ENCODE measurements around the gene ELF2. TPM values are rescaled to one million over a fixed set of nuclear protein-coding genes. Genes with fewer than 3 reads are reported as not detected.

The ELF2 gene
- total and polyA plus RNA-seq, 2 of the 8 experiments (the other 6 are each of a cell fraction or from before 2014, with no cell fraction given): 21.1 to 44.3 TPM

- Histone ChIP-seq H3K23ac (ENCODE audit: insufficient read length) (no peak overlapping the region), H3K27ac (ENCODE audit: low read depth, low read length) (no peak overlapping the region; the same call in 1 of the 2 replicates), H3K9me3 (ENCODE audit: insufficient read depth in 2 of 2, low read depth in 1 of 2, low read length in 1 of 2) (no peaks in the 10 kb centered on the region; a peak in 1 of 4 replicates), H2AFZ (ENCODE audit: low read length) (no peak overlapping the region), H4K5ac (ENCODE audit: insufficient read length, low read depth, low read length) (peak overlapping the region; percentile 71), H3K4me3 (ENCODE audit: extremely low read depth in 1 of 4, insufficient read depth in 2 of 4, low read depth in 3 of 4, low read length in 4 of 4) (no peak overlapping the region), H2BK15ac (ENCODE audit: low read length) (no peak overlapping the region), H4K8ac (ENCODE audit: extremely low read depth, insufficient read depth, low read length) (no peak overlapping the region), H3K36me3 (ENCODE audit: control insufficient read depth in 2 of 4, insufficient read depth in 4 of 4, low read length in 3 of 4) (no peaks in the 10 kb centered on the region), H3K79me1 (ENCODE audit: low read depth, low read length) (peaks cover 6% of the 10 kb centered on the region), H3K4me2 (ENCODE audit: insufficient read depth in 1 of 2, low read depth in 2 of 2, low read length in 2 of 2) (no peak overlapping the region), H2BK5ac (ENCODE audit: low read depth, low read length) (no peak overlapping the region), H3K79me2 (ENCODE audit: control insufficient read depth in 1 of 2, insufficient read depth in 2 of 2, low read length in 2 of 2) (peaks cover 32 to 95% of the 10 kb centered on the region in 2 experiments), H3K56ac (replicated peaks; ENCODE audit: insufficient read length, low read depth, low read length) (no peak overlapping the region), H2AK5ac (ENCODE audit: low read depth, low read length) (no peak overlapping the region), H2BK20ac (ENCODE audit: low read length) (no peak overlapping the region), H4K20me1 (replicated peaks in 1 of 2; ENCODE audit: control insufficient read depth in 1 of 2, insufficient read depth in 2 of 2, low read length in 2 of 2) (peaks cover 19 to 24% of the 10 kb centered on the region in 2 experiments), H4K91ac (replicated peaks; ENCODE audit: insufficient read length, low read length) (no peak overlapping the region), H2BK120ac (replicated peaks; ENCODE audit: low read depth, low read length) (no peak overlapping the region), H3K4ac (replicated peaks; ENCODE audit: insufficient read length, low read depth, low read length) (no peak overlapping the region), H3K4me1 (replicated peaks in 1 of 4; ENCODE audit: control insufficient read depth in 3 of 4, insufficient read depth in 4 of 4, low read length in 3 of 4) (peaks cover 0 to 6% (median 3%) of the 10 kb centered on the region in 4 experiments; a peak in 4 of 7 replicates), H3K14ac (ENCODE audit: insufficient read length) (no peak overlapping the region), H3K23me2 (ENCODE audit: low read depth, low read length) (no peaks in the 10 kb centered on the region), H3K27me3 (replicated peaks in 1 of 4; ENCODE audit: control insufficient read depth in 3 of 4, extremely low read depth in 1 of 4, insufficient read depth in 3 of 4, low read length in 3 of 4) (no peaks in the 10 kb centered on the region), H2BK12ac (ENCODE audit: low read depth, low read length) (no peak overlapping the region), H3K9ac (replicated peaks in 1 of 4; ENCODE audit: extremely low read depth in 1 of 4, low read depth in 3 of 4, low read length in 3 of 4) (no peak overlapping the region), H3K18ac (ENCODE audit: extremely low read depth, low read length) (no peak overlapping the region)
- WGBS, 2 experiments (ENCODE audit: extremely low coverage in 1 of 2, insufficient coverage in 1 of 2, insufficient read length in 1 of 2, insufficient replicate concordance in 2 of 2, low coverage in 1 of 2, low lambda C conversion rate in 2 of 2, missing lambda C conversion rate in 1 of 2): 67% methylated on average over 13 of the region's 14 CpGs; no CpG with 5 or more reads in 1 of the 2 experiments
- FAIRE-seq (peak; percentile 81), DNase-seq (ENCODE audit: low read depth in 1 of 2, low spot score in 2 of 2) (peak; percentile 43 to 78)
- ChIA-PET CTCF (ENCODE audit: partially characterized antibody) (interaction anchor here (0.5 to 5.2 kb wide), 47 partner anchors 8 to 630 kb away, joined by 3 to 39 read pairs (median 4); partner anchors contain the start of genes NAA15 and NOCT), POLR2A (ENCODE audit: partially characterized antibody) (interaction anchor here (0.5 to 4.6 kb wide), 8 partner anchors 10 to 274 kb away, joined by 3 to 39 read pairs (median 4); partner anchors contain the start of gene NOCT)
- TF ChIP-seq NRF1 (IDR thresholded peaks at IDR 0.05; ENCODE audit: low read depth, low read length) (no peak), YY1 (IDR thresholded peaks at IDR 0.05; ENCODE audit: low read depth, low read length) (peak; percentile 44; the same call in 1 of the 2 replicates), CREB1 (IDR thresholded peaks at IDR 0.05) (no peak), CTCF (IDR thresholded peaks at IDR 0.05; ENCODE audit: control extremely low read depth in 1 of 3, insufficient read depth in 1 of 3, low read depth in 1 of 3, low read length in 3 of 3) (peak in 2 of 3 experiments; percentile 83 to 96; a peak in 3 of 4 replicates), SRF (IDR thresholded peaks at IDR 0.05; ENCODE audit: low read depth, low read length) (no peak), RBBP5 (IDR thresholded peaks at IDR 0.05; ENCODE audit: borderline replicate concordance, low read depth, low read length) (no peak), FOSL1 (IDR thresholded peaks at IDR 0.05; ENCODE audit: insufficient read depth, low read depth, low read length) (no peak), KDM4A (IDR thresholded peaks at IDR 0.05; ENCODE audit: low read depth, low read length, severe bottlenecking) (no peak), RAD21 (IDR thresholded peaks at IDR 0.05 in 1 of 2, conservative IDR thresholded peaks at IDR 0.05 in 1 of 2; ENCODE audit: low read depth in 2 of 2, low read length in 2 of 2) (peak; percentile 96), SP2 (IDR thresholded peaks at IDR 0.05; ENCODE audit: low read length) (no peak)
These were observed 146.3 kb downstream of the ELF2 start for GRCh38 chr4:139030614-139031235.
